LNCaP clone FGC (cell line): Measurements from ENCODE around the gene BBS5.

Experiments used
- DNase-seq: peaks from one replicate; pipeline ENCODE4 v3.0.0-alpha.2; 2011; ENCODE audit warnings: low read depth
- H3K4me3 ChIP-seq: 2 replicates; pipeline ENCODE4 v1.5.1; 2011; ENCODE audit warnings: mild to moderate bottlenecking, low read depth, low read length, control low read depth
- CTCF ChIP-seq: IDR thresholded peaks from 2 replicates; pipeline ENCODE4 v1.5.1; 2012; ENCODE audit warnings: mild to moderate bottlenecking; ENCODE audit not compliant: control insufficient read depth, insufficient read depth; ENCODE audit errors: extremely low read depth

BBS5 gene

GRCh38 chr2:169542433-169542832 lies 63.1 kb downstream of the BBS5 start:
- no peak for TF ChIP-seq CTCF
- no peak overlapping the region for H3K4me3 ChIP-seq
- DNase-seq = no peak

- no peak for DNase-seq
- H3K4me3 ChIP-seq = no peak overlapping the region
- TF ChIP-seq CTCF = no peak
Observed at GRCh38 chr2:169546756-169547155, 67.5 kb downstream of the BBS5 start.
